Gastrocnemius medialis (tissue), 4 donors: ENCODE results near the gene HS3ST3A1. TPM values are rescaled to one million over a fixed set of nuclear protein-coding genes. Genes with fewer than 3 reads are reported as not detected.

Experiments used
- ATAC-seq, 2 donors: fragments of 150-250 bp; one replicate each; pipeline ENCODE4 v1.9.1; 2016
- DNase-seq, 2 donors: peaks; one replicate each; pipeline ENCODE4 v3.0.0-alpha.2; 2019
- H3K27ac ChIP-seq, 4 donors: fragments of 200-600 bp; sonication (generic); 1 replicate in 1 of 4; 2 replicates in 3 of 4; pipeline ENCODE4 v1.5.1; 2016 to 2018; ENCODE audit warnings: mild to moderate bottlenecking in 2 of 4, moderate library complexity in 1 of 4
- H3K27me3 ChIP-seq, 3 donors: fragments of 200-600 bp; sonication (generic) in 2 of 3; 1 replicate in 1 of 3; 2 replicates in 2 of 3; pipeline versions ENCODE4 v1.5.1 to v1.6.0; 2016 to 2019; ENCODE audit warnings: mild to moderate bottlenecking in 1 of 3, moderate library complexity in 1 of 3
- H3K36me3 ChIP-seq, 2 donors: fragments of 200-600 bp; sonication (generic) in 1 of 2; one replicate each; pipeline ENCODE4 v1.5.1; 2017 to 2018
- H3K4me1 ChIP-seq, 2 donors: fragments of 200-600 bp; sonication (generic) in 1 of 2; one replicate each; pipeline ENCODE4 v1.5.1; 2016 to 2017; ENCODE audit warnings: mild to moderate bottlenecking in 2 of 2
- H3K4me3 ChIP-seq, 4 donors: fragments of 200-600 bp; sonication (generic) in 3 of 4; 1 replicate in 1 of 4; 2 replicates in 3 of 4; pipeline ENCODE4 v1.5.1; 2016 to 2019; ENCODE audit warnings: mild to moderate bottlenecking in 2 of 4
- H3K9me3 ChIP-seq, 3 donors: fragments of 200-600 bp; sonication (generic) in 2 of 3; 1 replicate in 1 of 3; 2 replicates in 2 of 3; pipeline ENCODE4 v1.5.1; 2016 to 2019
- POLR2A ChIP-seq, 2 donors: fragments of 450-650 bp; IDR thresholded peaks; one replicate each; pipeline ENCODE4 v1.6.1; 2017; ENCODE audit warnings: antibody characterized with exemption in 2 of 2, mild to moderate bottlenecking in 2 of 2, moderate library complexity in 2 of 2
- in situ Hi-C, 4 donors: fragments of 200-750 bp; cut with MboI; loops; one replicate each; pipeline versions ENCODE4 v1.15.0 to v1.8.0; 2017; ENCODE audit warnings: low sequenced_read_pairs in 4 of 4
- intact Hi-C: fragments of 100-400 bp; cut with DNase I; formaldehyde crosslinking; loops from one replicate; pipeline ENCODE4 v1.15.1; 2023; ENCODE audit warnings: low total_unique reads
- total RNA-seq, 4 donors: library from RNA; depleted of rRNA; stranded (reverse); fragments of >200 nt; gene quantifications; one replicate each; pipeline versions ENCODE4 v1.1.0 to v1.2.3, GENCODE V29; 2016
- TF ChIP-seq, protein P1 (sequence below), 5 experiments: fragments of 450-650 bp in 3 of 5; fragments of 200-600 bp in 2 of 5; sonication (generic) in 2 of 5; IDR thresholded peaks in 4 of 5; conservative IDR thresholded peaks in 1 of 5; 1 replicate in 4 of 5; 2 replicates in 1 of 5; pipeline ENCODE4 v1.5.1; 2016 to 2019; ENCODE audit warnings: antibody characterized with exemption in 5 of 5, mild to moderate bottlenecking in 3 of 5, moderate library complexity in 3 of 5

Gene HS3ST3A1
- total RNA-seq, 4 donors from 2014 or later, result 0.23 to 1.4 (median 0.85) TPM

DNA sequence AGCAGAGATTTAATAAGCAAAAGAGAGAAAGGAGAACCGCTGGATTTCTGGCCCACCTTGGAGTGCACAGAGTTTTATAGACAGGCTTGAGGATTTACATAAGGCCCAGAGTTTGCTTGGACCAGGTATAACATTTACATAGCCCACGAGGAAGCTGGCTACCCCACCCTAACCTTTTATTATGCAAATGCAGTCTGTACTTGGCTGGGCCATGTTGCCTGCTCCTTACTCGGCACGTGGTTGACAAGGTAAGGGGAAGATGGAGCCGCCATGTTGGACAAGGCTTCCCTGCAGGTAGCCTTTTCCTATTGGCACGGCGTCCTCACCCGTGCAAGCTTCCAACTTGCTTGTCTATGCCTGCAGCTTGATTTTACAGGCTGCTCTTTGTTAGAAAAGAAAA lies 35.2 kb upstream of the HS3ST3A1 start:
- no peaks in the 10 kb centered on the region for H3K36me3 ChIP-seq
- no peaks in the 10 kb centered on the region for H3K27me3 ChIP-seq
- no peak overlapping the region for H3K4me3 ChIP-seq
- no peak overlapping the region for H3K27ac ChIP-seq
- DNase-seq, result no peak
- no peak for TF ChIP-seq POLR2A (IDR thresholded peaks at IDR 0.05)
- TF ChIP-seq, protein P1, sequence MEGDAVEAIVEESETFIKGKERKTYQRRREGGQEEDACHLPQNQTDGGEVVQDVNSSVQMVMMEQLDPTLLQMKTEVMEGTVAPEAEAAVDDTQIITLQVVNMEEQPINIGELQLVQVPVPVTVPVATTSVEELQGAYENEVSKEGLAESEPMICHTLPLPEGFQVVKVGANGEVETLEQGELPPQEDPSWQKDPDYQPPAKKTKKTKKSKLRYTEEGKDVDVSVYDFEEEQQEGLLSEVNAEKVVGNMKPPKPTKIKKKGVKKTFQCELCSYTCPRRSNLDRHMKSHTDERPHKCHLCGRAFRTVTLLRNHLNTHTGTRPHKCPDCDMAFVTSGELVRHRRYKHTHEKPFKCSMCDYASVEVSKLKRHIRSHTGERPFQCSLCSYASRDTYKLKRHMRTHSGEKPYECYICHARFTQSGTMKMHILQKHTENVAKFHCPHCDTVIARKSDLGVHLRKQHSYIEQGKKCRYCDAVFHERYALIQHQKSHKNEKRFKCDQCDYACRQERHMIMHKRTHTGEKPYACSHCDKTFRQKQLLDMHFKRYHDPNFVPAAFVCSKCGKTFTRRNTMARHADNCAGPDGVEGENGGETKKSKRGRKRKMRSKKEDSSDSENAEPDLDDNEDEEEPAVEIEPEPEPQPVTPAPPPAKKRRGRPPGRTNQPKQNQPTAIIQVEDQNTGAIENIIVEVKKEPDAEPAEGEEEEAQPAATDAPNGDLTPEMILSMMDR (IDR thresholded peaks at IDR 0.05 in 4 of 5, conservative IDR thresholded peaks at IDR 0.05 in 1 of 5), result no peak
- ATAC-seq, result no peak
- intact Hi-C loops, result no loop called here
- in situ Hi-C loops, result no loop called here
- no peaks in the 10 kb centered on the region for H3K9me3 ChIP-seq
- no peaks in the 10 kb centered on the region for H3K4me1 ChIP-seq

DNA sequence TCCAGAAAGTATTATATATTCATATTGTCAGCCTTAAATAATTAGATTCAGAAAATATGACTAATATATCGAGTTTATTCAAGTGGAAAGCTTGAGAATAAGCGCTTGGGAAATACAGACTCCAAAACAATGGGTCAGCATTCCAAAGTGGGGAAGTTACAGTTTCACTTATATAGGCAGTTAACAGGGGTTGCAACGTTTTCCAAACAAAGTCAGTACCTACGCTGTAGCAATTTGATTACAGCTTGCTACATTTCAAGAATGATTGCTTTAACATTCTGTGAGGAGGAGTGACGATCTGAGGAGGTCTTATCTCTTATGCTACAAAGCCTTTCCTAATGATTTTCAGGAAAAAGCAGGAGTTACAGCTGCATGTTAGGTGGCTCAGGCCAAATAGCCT lies 34.2 kb upstream of the HS3ST3A1 start:
- Histone ChIP-seq H3K27ac (no peak overlapping the region), H3K27me3 (no peaks in the 10 kb centered on the region), H3K4me1 (no peaks in the 10 kb centered on the region), H3K36me3 (no peaks in the 10 kb centered on the region), H3K9me3 (no peaks in the 10 kb centered on the region), H3K4me3 (no peak overlapping the region)
- in situ Hi-C loops, result no loop called here
- TF ChIP-seq, protein P1 (IDR thresholded peaks at IDR 0.05 in 4 of 5, conservative IDR thresholded peaks at IDR 0.05 in 1 of 5), result no peak
- no peak for TF ChIP-seq POLR2A (IDR thresholded peaks at IDR 0.05)
- DNase-seq (no peak), ATAC-seq (no peak)
- intact Hi-C loops, result no loop called here

DNA sequence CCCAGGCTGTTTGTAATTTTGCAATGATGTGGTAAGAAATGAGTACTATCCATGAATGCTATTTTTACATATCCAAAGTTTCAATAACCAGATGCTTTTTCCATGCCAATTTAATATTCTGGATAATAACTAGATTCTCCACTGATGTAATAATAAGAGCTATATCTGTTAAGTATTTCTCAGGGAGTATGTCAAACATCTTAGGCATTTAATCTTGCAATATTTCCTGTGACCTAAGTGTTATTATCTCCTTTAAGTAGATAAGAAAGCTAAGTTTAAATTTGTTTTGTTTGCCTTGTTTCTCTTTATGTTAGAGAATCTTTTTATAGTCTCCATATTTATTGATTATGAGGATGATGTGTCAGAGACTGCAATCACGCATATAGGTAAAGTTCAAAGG lies 32.3 kb upstream of the HS3ST3A1 start:
- in situ Hi-C loops, result no loop called here
- no peaks in the 10 kb centered on the region for H3K4me1 ChIP-seq
- no peaks in the 10 kb centered on the region for H3K27me3 ChIP-seq
- intact Hi-C loops, result no loop called here
- no peaks in the 10 kb centered on the region for H3K9me3 ChIP-seq
- H3K27ac ChIP-seq, result no peak overlapping the region
- H3K4me3 ChIP-seq, result no peak overlapping the region
- no peak for ATAC-seq
- H3K36me3 ChIP-seq, result no peaks in the 10 kb centered on the region
- TF ChIP-seq, protein P1 (IDR thresholded peaks at IDR 0.05 in 4 of 5, conservative IDR thresholded peaks at IDR 0.05 in 1 of 5), result no peak
- no peak for TF ChIP-seq POLR2A (IDR thresholded peaks at IDR 0.05)
- no peak for DNase-seq

DNA sequence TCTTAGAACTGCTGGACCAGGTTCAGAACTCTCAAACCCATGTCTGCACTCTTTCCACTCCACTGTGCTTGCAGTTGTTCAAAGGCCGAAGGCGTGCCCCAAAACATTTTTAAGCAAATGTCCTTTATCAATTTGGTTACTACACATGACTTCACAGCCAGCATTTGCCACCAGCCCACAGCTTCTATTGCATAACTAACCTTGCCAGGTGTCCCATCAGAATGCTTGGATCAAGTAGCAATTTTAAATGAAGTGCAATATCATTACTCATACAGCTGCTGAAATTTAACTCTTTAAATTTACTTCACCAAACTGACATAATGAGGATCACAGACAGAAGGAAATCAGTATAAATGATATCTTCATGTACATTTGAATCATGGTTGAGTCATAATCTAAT lies 29.8 kb upstream of the HS3ST3A1 start:
- intact Hi-C loops, result no loop called here

DNA sequence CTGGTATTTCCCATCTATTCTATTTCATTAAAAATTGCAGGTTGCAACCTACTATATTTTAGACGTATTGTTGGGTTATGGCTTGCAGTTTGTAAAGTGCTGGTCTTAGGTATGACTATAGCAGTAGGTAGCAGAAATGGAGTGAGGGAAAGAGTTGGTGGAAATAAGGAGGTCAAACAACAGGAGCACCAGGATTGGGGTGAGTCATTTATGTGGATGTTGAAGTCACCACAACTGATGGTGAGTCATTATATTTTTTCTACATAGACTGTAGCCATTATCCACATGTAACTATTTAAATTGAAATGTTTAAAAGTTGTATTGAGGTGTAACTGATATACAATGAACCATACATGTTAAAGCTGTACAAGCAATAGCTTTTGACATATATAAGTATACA lies 25.0 kb upstream of the HS3ST3A1 start:
- Histone ChIP-seq H3K4me1 (no peaks in the 10 kb centered on the region), H3K36me3 (no peaks in the 10 kb centered on the region), H3K27ac (no peak overlapping the region), H3K4me3 (no peak overlapping the region), H3K9me3 (no peaks in the 10 kb centered on the region), H3K27me3 (no peaks in the 10 kb centered on the region)
- in situ Hi-C loops (no loop called here), intact Hi-C loops (no loop called here)
- DNase-seq (no peak), ATAC-seq (no peak)
- TF ChIP-seq, protein P1 (IDR thresholded peaks at IDR 0.05 in 4 of 5, conservative IDR thresholded peaks at IDR 0.05 in 1 of 5), result no peak
- no peak for TF ChIP-seq POLR2A (IDR thresholded peaks at IDR 0.05)

More for the DNA sequence above, 29.8 kb upstream of the HS3ST3A1 start:
- Histone ChIP-seq H3K9me3 (no peaks in the 10 kb centered on the region), H3K27me3 (no peaks in the 10 kb centered on the region), H3K27ac (no peak overlapping the region), H3K4me3 (no peak overlapping the region), H3K36me3 (no peaks in the 10 kb centered on the region), H3K4me1 (no peaks in the 10 kb centered on the region)
- ATAC-seq (no peak), DNase-seq (no peak)
- TF ChIP-seq POLR2A (IDR thresholded peaks at IDR 0.05), result no peak
- TF ChIP-seq, protein P1 (IDR thresholded peaks at IDR 0.05 in 4 of 5, conservative IDR thresholded peaks at IDR 0.05 in 1 of 5), result no peak
- in situ Hi-C loops, result no loop called here
